OCI-LY1 (cell line): ENCODE measurements around the gene PRELID1.

Experiments used
- H2AFZ ChIP-seq: fragments of 200-600 bp; sonication (generic), shearing (Covaris generic); 2 replicates; pipeline ENCODE4 v1.6.0; 2014; ENCODE audit warnings: antibody characterized with exemption, mild to moderate bottlenecking, low read length
- H3F3A ChIP-seq: fragments of 200-600 bp; sonication (generic), shearing (Covaris generic); 2 replicates; pipeline ENCODE4 v1.6.0; 2014; ENCODE audit warnings: mild to moderate bottlenecking, antibody characterized with exemption, low read length, moderate library complexity; ENCODE audit not compliant: insufficient read depth
- H3K27ac ChIP-seq: fragments of 200-600 bp; sonication (generic); 2 replicates; pipeline ENCODE4 v1.5.1; 2014; ENCODE audit warnings: low read length, mixed run types, mild to moderate bottlenecking, low read depth; ENCODE audit not compliant: poor library complexity, severe bottlenecking
- H3K27me3 ChIP-seq: fragments of 200-600 bp; sonication (generic); 2 replicates; pipeline ENCODE4 v1.6.0; 2014; ENCODE audit warnings: antibody characterized with exemption, mild to moderate bottlenecking, low read length, moderate library complexity; ENCODE audit not compliant: insufficient read depth
- H3K36me3 ChIP-seq: fragments of 200-600 bp; sonication (generic); 2 replicates; pipeline ENCODE4 v1.6.1; 2014; ENCODE audit warnings: mild to moderate bottlenecking, antibody characterized with exemption, low read length, moderate library complexity, mixed read lengths; ENCODE audit not compliant: insufficient read depth
- H3K4me1 ChIP-seq: fragments of 200-600 bp; sonication (generic); 2 replicates; pipeline ENCODE4 v1.5.1; 2014; ENCODE audit warnings: mild to moderate bottlenecking, low read length, moderate library complexity; ENCODE audit not compliant: insufficient read depth, severe bottlenecking
- H3K4me2 ChIP-seq: fragments of 200-600 bp; sonication (generic), shearing (Covaris generic); 2 replicates; pipeline ENCODE4 v1.6.1; 2014; ENCODE audit warnings: low read length
- H3K4me3 ChIP-seq: fragments of 200-600 bp; sonication (generic); 2 replicates; pipeline ENCODE4 v1.5.1; 2014; ENCODE audit warnings: low read length, low read depth, mild to moderate bottlenecking, mixed read lengths; ENCODE audit not compliant: poor library complexity, severe bottlenecking
- H3K79me2 ChIP-seq: fragments of 200-600 bp; shearing (Covaris generic); 2 replicates; pipeline ENCODE4 v1.6.1; 2016; ENCODE audit warnings: mixed run types, low read length, mixed read lengths; ENCODE audit not compliant: insufficient read depth
- H3K9ac ChIP-seq: fragments of 200-600 bp; sonication (generic), shearing (Covaris generic); 2 replicates; pipeline ENCODE4 v1.6.1; 2014; ENCODE audit warnings: mild to moderate bottlenecking, low read length, mixed read lengths
- H3K9me2 ChIP-seq: fragments of 200-600 bp; sonication (generic), shearing (Covaris generic); 2 replicates; pipeline ENCODE4 v1.6.1; 2014; ENCODE audit warnings: low read depth, mild to moderate bottlenecking, low read length, mixed read lengths
- H3K9me3 ChIP-seq: fragments of 200-600 bp; shearing (Covaris generic); 2 replicates; pipeline ENCODE4 v1.6.1; 2014; ENCODE audit warnings: low read length, mixed read lengths
- H4K20me1 ChIP-seq: fragments of 200-600 bp; sonication (generic), shearing (Covaris generic); 2 replicates; pipeline ENCODE4 v1.6.0; 2016; ENCODE audit warnings: mild to moderate bottlenecking, low read length; ENCODE audit not compliant: insufficient read depth
- EZH2 ChIP-seq: fragments of 200-600 bp; sonication (generic), shearing (Covaris generic); IDR thresholded peaks from 2 replicates; pipeline ENCODE4 v1.8.0; 2017; ENCODE audit warnings: borderline replicate concordance, mixed run types, mild to moderate bottlenecking, antibody characterized with exemption, low read length, moderate library complexity, mixed read lengths
- TF ChIP-seq, protein P1 (sequence below): fragments of 200-600 bp; sonication (generic), shearing (Covaris generic); IDR thresholded peaks from 2 replicates; pipeline ENCODE4 v1.5.1; 2017; ENCODE audit warnings: mild to moderate bottlenecking, antibody characterized with exemption, low read length, moderate library complexity, mixed read lengths

Gene PRELID1

DNA sequence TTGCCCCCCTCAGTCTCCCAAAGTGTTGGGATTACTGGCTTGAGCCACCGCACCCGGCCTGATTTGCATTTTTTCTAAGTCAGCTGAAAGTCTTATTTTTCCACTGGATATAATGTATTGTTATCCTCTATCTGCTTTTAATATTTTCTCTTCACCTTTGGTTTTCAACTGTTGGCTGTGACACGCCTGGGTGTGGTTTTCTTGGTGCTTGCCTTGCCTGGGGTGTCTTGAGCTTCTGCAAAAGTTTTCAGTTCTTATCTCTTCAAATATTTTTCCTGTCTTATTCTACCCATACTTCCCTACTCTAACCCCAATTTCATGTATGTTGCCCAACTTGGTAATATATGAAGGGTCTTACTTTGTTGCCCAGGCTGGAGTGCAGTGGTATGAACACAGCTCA is 12.4 kb downstream of the PRELID1 start:
- Histone ChIP-seq H3K9me3 (peaks cover 10% of the 10 kb centered on the region), H3K36me3 (peaks cover 10% of the 10 kb centered on the region), H3K4me3 (no peak overlapping the region), H3K27ac (no peak overlapping the region), H3K9ac (no peak overlapping the region), H3K4me2 (no peak overlapping the region), H4K20me1 (no peaks in the 10 kb centered on the region), H3K4me1 (peaks cover 10% of the 10 kb centered on the region), H2AFZ (no peak overlapping the region), H3K27me3 (no peaks in the 10 kb centered on the region), H3F3A (no peaks in the 10 kb centered on the region), H3K79me2 (no peaks in the 10 kb centered on the region), H3K9me2 (no peaks in the 10 kb centered on the region)
- no peak for TF ChIP-seq EZH2
- TF ChIP-seq, protein P1, sequence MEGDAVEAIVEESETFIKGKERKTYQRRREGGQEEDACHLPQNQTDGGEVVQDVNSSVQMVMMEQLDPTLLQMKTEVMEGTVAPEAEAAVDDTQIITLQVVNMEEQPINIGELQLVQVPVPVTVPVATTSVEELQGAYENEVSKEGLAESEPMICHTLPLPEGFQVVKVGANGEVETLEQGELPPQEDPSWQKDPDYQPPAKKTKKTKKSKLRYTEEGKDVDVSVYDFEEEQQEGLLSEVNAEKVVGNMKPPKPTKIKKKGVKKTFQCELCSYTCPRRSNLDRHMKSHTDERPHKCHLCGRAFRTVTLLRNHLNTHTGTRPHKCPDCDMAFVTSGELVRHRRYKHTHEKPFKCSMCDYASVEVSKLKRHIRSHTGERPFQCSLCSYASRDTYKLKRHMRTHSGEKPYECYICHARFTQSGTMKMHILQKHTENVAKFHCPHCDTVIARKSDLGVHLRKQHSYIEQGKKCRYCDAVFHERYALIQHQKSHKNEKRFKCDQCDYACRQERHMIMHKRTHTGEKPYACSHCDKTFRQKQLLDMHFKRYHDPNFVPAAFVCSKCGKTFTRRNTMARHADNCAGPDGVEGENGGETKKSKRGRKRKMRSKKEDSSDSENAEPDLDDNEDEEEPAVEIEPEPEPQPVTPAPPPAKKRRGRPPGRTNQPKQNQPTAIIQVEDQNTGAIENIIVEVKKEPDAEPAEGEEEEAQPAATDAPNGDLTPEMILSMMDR: no peak

DNA sequence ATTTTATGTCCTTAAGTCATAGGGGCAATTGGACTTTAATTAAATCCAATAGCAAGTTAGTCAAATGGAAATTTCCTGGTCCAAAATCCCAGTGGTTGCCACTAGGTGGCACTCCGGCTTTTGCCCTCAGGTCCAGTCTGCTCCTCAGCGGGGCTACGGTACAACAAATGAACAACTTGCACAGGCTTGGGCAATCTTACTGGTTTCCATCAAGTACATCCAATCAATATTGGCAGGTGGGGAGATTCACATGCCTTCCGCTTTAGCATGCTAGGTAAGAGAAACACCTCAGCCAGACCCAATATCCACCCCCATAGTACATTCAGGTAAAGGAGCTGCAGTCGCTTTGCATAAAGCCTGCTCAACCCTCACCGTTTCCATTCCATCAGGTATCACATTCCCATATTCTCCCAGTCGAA is 14.4 kb downstream of the PRELID1 start:
- Histone ChIP-seq H4K20me1 (no peaks in the 10 kb centered on the region), H3K9me3 (peaks cover 10% of the 10 kb centered on the region), H3K27ac (no peak overlapping the region), H3K9me2 (no peaks in the 10 kb centered on the region), H3K79me2 (no peaks in the 10 kb centered on the region), H3K4me3 (no peak overlapping the region), H3K27me3 (no peaks in the 10 kb centered on the region), H3K36me3 (peaks cover 10% of the 10 kb centered on the region), H3F3A (no peaks in the 10 kb centered on the region), H3K4me1 (peaks cover 3% of the 10 kb centered on the region), H3K9ac (no peak overlapping the region), H3K4me2 (no peak overlapping the region), H2AFZ (no peak overlapping the region)
- TF ChIP-seq, protein P1: peak; percentile 95
- no peak for TF ChIP-seq EZH2

DNA sequence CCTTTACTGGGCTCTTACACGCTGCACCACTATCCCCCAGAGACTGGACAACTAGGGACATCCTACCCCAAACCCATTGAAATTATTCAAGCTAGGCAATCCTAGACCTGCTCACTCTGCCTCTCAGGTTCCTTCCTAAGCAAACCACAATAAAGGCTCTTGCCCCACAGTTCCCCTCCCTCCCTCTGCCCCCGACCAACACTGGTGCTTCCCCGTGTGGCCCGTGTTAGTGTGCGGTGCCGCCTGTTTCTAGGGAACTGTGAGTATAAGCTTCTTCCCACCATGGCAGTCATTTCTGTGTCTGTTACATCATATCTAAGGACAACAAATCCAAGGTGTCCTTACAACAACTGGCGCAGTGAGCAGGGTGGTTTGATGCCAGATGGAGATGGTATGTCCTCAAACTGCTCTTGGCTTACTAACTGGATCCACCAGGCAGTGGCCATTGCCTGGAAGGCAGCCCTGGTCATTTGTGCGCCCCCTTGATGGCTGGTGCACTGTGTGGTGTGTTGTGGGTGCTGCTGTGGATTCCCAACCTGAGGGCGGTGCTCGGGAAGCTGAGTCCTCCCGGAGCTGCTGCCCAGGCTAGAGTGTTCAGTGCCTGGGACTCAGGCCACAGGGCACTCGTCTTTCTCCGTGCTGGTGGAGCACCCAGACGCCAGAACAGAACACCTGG is 16.5 kb downstream of the PRELID1 start:
- H3K9ac ChIP-seq: no peak overlapping the region
- no peaks in the 10 kb centered on the region for H3K9me2 ChIP-seq
- no peaks in the 10 kb centered on the region for H3K27me3 ChIP-seq
- no peak overlapping the region for H3K27ac ChIP-seq
- H3K36me3 ChIP-seq: peaks cover 10% of the 10 kb centered on the region
- H3F3A ChIP-seq: no peaks in the 10 kb centered on the region
- TF ChIP-seq EZH2: no peak
- TF ChIP-seq, protein P1: no peak
- H3K4me1 ChIP-seq: no peaks in the 10 kb centered on the region
- H3K9me3 ChIP-seq: peaks cover 10% of the 10 kb centered on the region
- no peak overlapping the region for H3K4me3 ChIP-seq
- no peak overlapping the region for H2AFZ ChIP-seq
- no peak overlapping the region for H3K4me2 ChIP-seq
- no peaks in the 10 kb centered on the region for H4K20me1 ChIP-seq
- H3K79me2 ChIP-seq: no peaks in the 10 kb centered on the region
